ENCODE data around the gene LDB2.

DNA sequence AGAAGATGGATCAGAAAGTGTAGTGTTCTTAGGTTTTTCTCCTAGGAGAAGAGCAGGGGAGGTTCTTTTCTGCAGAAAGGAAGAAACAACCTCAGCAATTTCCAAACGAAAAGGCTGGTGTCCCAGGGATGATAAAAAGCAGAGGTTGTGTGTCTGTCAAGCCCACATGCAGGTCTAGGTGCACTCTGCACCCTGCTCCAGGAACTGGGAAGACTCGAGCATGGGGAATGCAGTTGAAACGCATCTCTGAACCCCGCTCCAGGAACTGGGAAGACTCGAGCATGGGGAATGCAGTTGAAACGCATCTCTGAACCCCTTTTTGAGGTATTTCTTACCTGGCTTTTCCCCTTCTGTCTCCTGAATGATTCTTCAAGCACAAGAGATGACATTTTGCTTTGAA lies 171.2 kb downstream of the LDB2 start:
- TF ChIP-seq CEBPB (IDR thresholded peaks at IDR 0.05; ENCODE audit: low read depth, low read length) (no peak), KDM1A (IDR thresholded peaks at IDR 0.05; ENCODE audit: borderline replicate concordance, low read length) (no peak), MAFK (IDR thresholded peaks at IDR 0.05; ENCODE audit: low read depth, low read length) (no peak), YY1 (IDR thresholded peaks at IDR 0.05; ENCODE audit: low read depth, low read length) (no peak)
- TF ChIP-seq, protein P1, sequence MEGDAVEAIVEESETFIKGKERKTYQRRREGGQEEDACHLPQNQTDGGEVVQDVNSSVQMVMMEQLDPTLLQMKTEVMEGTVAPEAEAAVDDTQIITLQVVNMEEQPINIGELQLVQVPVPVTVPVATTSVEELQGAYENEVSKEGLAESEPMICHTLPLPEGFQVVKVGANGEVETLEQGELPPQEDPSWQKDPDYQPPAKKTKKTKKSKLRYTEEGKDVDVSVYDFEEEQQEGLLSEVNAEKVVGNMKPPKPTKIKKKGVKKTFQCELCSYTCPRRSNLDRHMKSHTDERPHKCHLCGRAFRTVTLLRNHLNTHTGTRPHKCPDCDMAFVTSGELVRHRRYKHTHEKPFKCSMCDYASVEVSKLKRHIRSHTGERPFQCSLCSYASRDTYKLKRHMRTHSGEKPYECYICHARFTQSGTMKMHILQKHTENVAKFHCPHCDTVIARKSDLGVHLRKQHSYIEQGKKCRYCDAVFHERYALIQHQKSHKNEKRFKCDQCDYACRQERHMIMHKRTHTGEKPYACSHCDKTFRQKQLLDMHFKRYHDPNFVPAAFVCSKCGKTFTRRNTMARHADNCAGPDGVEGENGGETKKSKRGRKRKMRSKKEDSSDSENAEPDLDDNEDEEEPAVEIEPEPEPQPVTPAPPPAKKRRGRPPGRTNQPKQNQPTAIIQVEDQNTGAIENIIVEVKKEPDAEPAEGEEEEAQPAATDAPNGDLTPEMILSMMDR (IDR thresholded peaks at IDR 0.05; ENCODE audit: control extremely low read depth in 1 of 3, insufficient read depth in 1 of 3, low read depth in 1 of 3, low read length in 3 of 3) = no peak

All from H1 (cell line).